ENCODE data around the gene ILF2. TPM values are rescaled to one million over a fixed set of nuclear protein-coding genes. Genes with fewer than 3 reads are reported as not detected.

Gene ILF2
- total RNA-seq, 3 donors from 2014 or later, result 525 to 559 (median 531) TPM

GRCh38 chr1:153616144-153616916 lies 54.5 kb downstream of the ILF2 start, which contains the start of gene S100A14:
Gene S100A14 (minus strand): TSS chr1:153616325. CDS start chr1:153615858, 467 bp downstream.
- no peaks in the 10 kb centered on the region for H3K27me3 Mint-ChIP-seq (ENCODE audit: low read depth)
- H3K9me3 Mint-ChIP-seq, result no peaks in the 10 kb centered on the region
- no peak within 1 kb of the TSS for H3K4me3 Mint-ChIP-seq
- H3K4me1 Mint-ChIP-seq (ENCODE audit: low read depth), result peaks cover 3% of the 10 kb centered on the region
- DNase-seq (no peak), ATAC-seq (no peak)
- no peaks in the 10 kb centered on the region for H3K36me3 Mint-ChIP-seq (ENCODE audit: insufficient read depth)

- peaks cover 3% of the 10 kb centered on the region for H3K4me1 Mint-ChIP-seq (ENCODE audit: low read depth)
These were observed 55.4 kb downstream of the ILF2 start for GRCh38 chr1:153615406-153615805.

GRCh38 chr1:153614906-153615305 lies 55.9 kb downstream of the ILF2 start:
- no peak for DNase-seq
- Mint-ChIP-seq H3K4me3 (no peak overlapping the region), H3K36me3 (ENCODE audit: insufficient read depth) (no peaks in the 10 kb centered on the region), H3K9me3 (no peaks in the 10 kb centered on the region), H3K27me3 (ENCODE audit: low read depth) (no peaks in the 10 kb centered on the region), H3K4me1 (ENCODE audit: low read depth) (peaks cover 3% of the 10 kb centered on the region)
- no peak for ATAC-seq

More at GRCh38 chr1:153615406-153615805, 55.4 kb downstream of the ILF2 start:
- DNase-seq (no peak), ATAC-seq (no peak)
- no peak overlapping the region for H3K4me3 Mint-ChIP-seq
- H3K27me3 Mint-ChIP-seq (ENCODE audit: low read depth), result no peaks in the 10 kb centered on the region
- no peaks in the 10 kb centered on the region for H3K36me3 Mint-ChIP-seq (ENCODE audit: insufficient read depth)
- H3K9me3 Mint-ChIP-seq, result no peaks in the 10 kb centered on the region

GRCh38 chr1:153614189-153614900 lies 56.4 kb downstream of the ILF2 start:
- DNase-seq (no peak), ATAC-seq (no peak)
- no peak overlapping the region for H3K4me3 Mint-ChIP-seq
- no peaks in the 10 kb centered on the region for H3K36me3 Mint-ChIP-seq (ENCODE audit: insufficient read depth)
- no peaks in the 10 kb centered on the region for H3K27me3 Mint-ChIP-seq (ENCODE audit: low read depth)
- H3K4me1 Mint-ChIP-seq (ENCODE audit: low read depth), result peaks cover 3% of the 10 kb centered on the region
- H3K9me3 Mint-ChIP-seq, result no peaks in the 10 kb centered on the region

- Mint-ChIP-seq H3K9me3 (no peaks in the 10 kb centered on the region), H3K4me3 (no peak overlapping the region), H3K27me3 (ENCODE audit: low read depth) (no peaks in the 10 kb centered on the region), H3K36me3 (ENCODE audit: insufficient read depth) (no peaks in the 10 kb centered on the region), H3K4me1 (ENCODE audit: low read depth) (peaks cover 3% of the 10 kb centered on the region)
- ATAC-seq, result no peak
- no peak for DNase-seq
These were observed 57.4 kb downstream of the ILF2 start for GRCh38 chr1:153613406-153613805.

GRCh38 chr1:153612755-153613331 lies 58.0 kb downstream of the ILF2 start, which contains the start of gene S100A16:
Gene S100A16 (minus strand): TSS chr1:153613137. CDS start chr1:153608151, 4,986 bp downstream.
- no peaks in the 10 kb centered on the region for H3K27me3 Mint-ChIP-seq (ENCODE audit: low read depth)
- peaks cover 3% of the 10 kb centered on the region for H3K4me1 Mint-ChIP-seq (ENCODE audit: low read depth)
- no peaks in the 10 kb centered on the region for H3K36me3 Mint-ChIP-seq (ENCODE audit: insufficient read depth)
- DNase-seq, result no peak
- H3K4me3 Mint-ChIP-seq, result no peak within 1 kb of the TSS
- no peaks in the 10 kb centered on the region for H3K9me3 Mint-ChIP-seq
- ATAC-seq, result no peak

GRCh38 chr1:153612111-153612754 lies 58.6 kb downstream of the ILF2 start:
- no peak overlapping the region for H3K4me3 Mint-ChIP-seq
- no peaks in the 10 kb centered on the region for H3K27me3 Mint-ChIP-seq (ENCODE audit: low read depth)
- H3K9me3 Mint-ChIP-seq, result no peaks in the 10 kb centered on the region
- ATAC-seq, result no peak
- no peaks in the 10 kb centered on the region for H3K4me1 Mint-ChIP-seq (ENCODE audit: low read depth)
- no peak for DNase-seq
- H3K36me3 Mint-ChIP-seq (ENCODE audit: insufficient read depth), result no peaks in the 10 kb centered on the region

Other genes with a start within 250 kb of the ILF2 start
- gene S100A7, start 210.3 kb downstream of the ILF2 start, total RNA-seq, result not detected
- 100 to 1,000 TPM; 133 to 188 (median 134) TPM for gene S100A6, start 135.0 kb downstream of the ILF2 start, total RNA-seq
- 1 to 10 TPM in 1 of 3 donors, under 1 TPM in 2; 0.74 to 2.5 (median 0.95) TPM for gene S100A5, start 130.1 kb downstream of the ILF2 start, total RNA-seq
- gene S100A4, start 125.2 kb downstream of the ILF2 start, total RNA-seq, result 10 to 100 TPM; 19.6 to 40.3 (median 21.7) TPM
- gene S100A3, start 121.7 kb downstream of the ILF2 start, total RNA-seq, result not detected
- 1 to 10 TPM in 1 of 3 donors, under 1 TPM in 2; 0.40 to 1.2 (median 0.76) TPM for gene S100A2, start 105.1 kb downstream of the ILF2 start, total RNA-seq
- gene S100A16, start 57.9 kb downstream of the ILF2 start, total RNA-seq, result under 1 TPM in 2 of 3 donors, not detected in 1; 0.24 to 0.29 TPM
- under 1 TPM in 2 of 3 donors, not detected in 1; 0.32 to 0.43 TPM for gene S100A14, start 54.7 kb downstream of the ILF2 start, total RNA-seq
- gene S100A13, start 43.5 kb downstream of the ILF2 start, total RNA-seq, result 1 to 10 TPM; 2.0 to 4.9 (median 3.3) TPM
- not detected for gene S100A1, start 42.6 kb downstream of the ILF2 start, total RNA-seq
- gene CHTOP, start 36.9 kb downstream of the ILF2 start, total RNA-seq, result 100 to 1,000 TPM; 111 to 117 (median 114) TPM
- gene SNAPIN, start 12.3 kb downstream of the ILF2 start, total RNA-seq, result 10 to 100 TPM; 32.1 to 36.8 (median 32.7) TPM
- gene NPR1, start 7.7 kb upstream of the ILF2 start, total RNA-seq, result under 1 TPM; 0.16 to 0.26 (median 0.23) TPM
- gene INTS3, start 57.1 kb upstream of the ILF2 start, total RNA-seq, result 10 to 100 TPM; 46.9 to 49.4 (median 48.5) TPM
- gene SLC27A3, start 104.4 kb upstream of the ILF2 start, total RNA-seq, result 1 to 10 TPM; 3.8 to 6.0 (median 6.0) TPM

All from activated T-cell treated with anti-CD3 and anti-CD28 coated beads, Interleukin-2, amount 50 U/mL, for 4 hours (primary cell).